ENCODE data around the gene ATXN7L3B.
A peak's percentile ranks its signal among the peaks of the same experiment; 100 is the strongest.
"Not testable (repeated sequence)": the region's sequence is repeated elsewhere in the genome, so short reads cannot be mapped to it uniquely, and the experiment has no call there.

The ATXN7L3B gene

GRCh38 chr12:74537707-74538385 is at the start of gene ATXN7L3B:
Gene ATXN7L3B (plus strand): TSS chr12:74537835. CDS start chr12:74538113, 278 bp downstream.
- peak within 1 kb of the TSS; percentile 94 for H3K4me3 Mint-ChIP-seq
- peaks cover 38% of the 10 kb centered on the region for H3K36me3 Mint-ChIP-seq (ENCODE audit: low read depth)
- no peaks in the 10 kb centered on the region for H3K27me3 Mint-ChIP-seq (ENCODE audit: low read depth)
- H3K9me3 Mint-ChIP-seq: no peaks in the 10 kb centered on the region
- H3K27ac Mint-ChIP-seq: peak within 1 kb of the TSS; percentile 95
- H3K4me1 Mint-ChIP-seq (ENCODE audit: low read depth): peaks cover 41% of the 10 kb centered on the region

- H3K27ac Mint-ChIP-seq: no peak overlapping the region
- H3K4me1 Mint-ChIP-seq (ENCODE audit: low read depth): peaks cover 5% of the 10 kb centered on the region
- H3K36me3 Mint-ChIP-seq (ENCODE audit: low read depth): no peaks in the 10 kb centered on the region
- no peak overlapping the region for H3K4me3 Mint-ChIP-seq
- no peaks in the 10 kb centered on the region for H3K9me3 Mint-ChIP-seq
- H3K27me3 Mint-ChIP-seq (ENCODE audit: low read depth): no peaks in the 10 kb centered on the region
Measured at GRCh38 chr12:74488134-74488533, 49.5 kb upstream of the ATXN7L3B start.

- Mint-ChIP-seq H3K4me1 (ENCODE audit: low read depth) (peaks cover 5% of the 10 kb centered on the region), H3K27ac (no peak overlapping the region), H3K27me3 (ENCODE audit: low read depth) (no peaks in the 10 kb centered on the region), H3K36me3 (ENCODE audit: low read depth) (no peaks in the 10 kb centered on the region), H3K9me3 (no peaks in the 10 kb centered on the region), H3K4me3 (no peak overlapping the region)
Measured at GRCh38 chr12:74489543-74489942, 48.1 kb upstream of the ATXN7L3B start.

GRCh38 chr12:74490390-74491064 is 47.1 kb upstream of the ATXN7L3B start:
- Mint-ChIP-seq H3K27me3 (ENCODE audit: low read depth) (no peaks in the 10 kb centered on the region), H3K9me3 (no peaks in the 10 kb centered on the region), H3K4me3 (peak overlapping the region; percentile 58), H3K4me1 (ENCODE audit: low read depth) (peaks cover 5% of the 10 kb centered on the region), H3K27ac (no peak overlapping the region), H3K36me3 (ENCODE audit: low read depth) (no peaks in the 10 kb centered on the region)

- Mint-ChIP-seq H3K4me3 (no peak overlapping the region), H3K27ac (no peak overlapping the region), H3K9me3 (no peaks in the 10 kb centered on the region), H3K4me1 (ENCODE audit: low read depth) (peaks cover 5% of the 10 kb centered on the region), H3K36me3 (ENCODE audit: low read depth) (no peaks in the 10 kb centered on the region), H3K27me3 (ENCODE audit: low read depth) (no peaks in the 10 kb centered on the region)
Measured at GRCh38 chr12:74491374-74491773, 46.3 kb upstream of the ATXN7L3B start.

GRCh38 chr12:74499192-74499591 is 38.4 kb upstream of the ATXN7L3B start:
- Mint-ChIP-seq H3K4me1 (ENCODE audit: low read depth) (no peaks in the 10 kb centered on the region), H3K27me3 (ENCODE audit: low read depth) (no peaks in the 10 kb centered on the region), H3K9me3 (peaks cover 3% of the 10 kb centered on the region), H3K36me3 (ENCODE audit: low read depth) (no peaks in the 10 kb centered on the region), H3K4me3 (no peak overlapping the region), H3K27ac (no peak overlapping the region)

GRCh38 chr12:74508873-74509657 is 28.6 kb upstream of the ATXN7L3B start:
- H3K4me3 Mint-ChIP-seq; H3K27ac Mint-ChIP-seq; H3K4me1 Mint-ChIP-seq (ENCODE audit: low read depth); H3K9me3 Mint-ChIP-seq; H3K27me3 Mint-ChIP-seq (ENCODE audit: low read depth); H3K36me3 Mint-ChIP-seq (ENCODE audit: low read depth): not testable (repeated sequence)

- no peak overlapping the region for H3K4me3 Mint-ChIP-seq
- H3K27ac Mint-ChIP-seq: no peak overlapping the region
- no peaks in the 10 kb centered on the region for H3K4me1 Mint-ChIP-seq (ENCODE audit: low read depth)
- H3K9me3 Mint-ChIP-seq: peaks cover 3% of the 10 kb centered on the region
- H3K27me3 Mint-ChIP-seq (ENCODE audit: low read depth): no peaks in the 10 kb centered on the region
- H3K36me3 Mint-ChIP-seq (ENCODE audit: low read depth): no peaks in the 10 kb centered on the region
Measured at GRCh38 chr12:74509886-74510285, 27.7 kb upstream of the ATXN7L3B start.

- no peaks in the 10 kb centered on the region for H3K36me3 Mint-ChIP-seq (ENCODE audit: low read depth)
- no peaks in the 10 kb centered on the region for H3K4me1 Mint-ChIP-seq (ENCODE audit: low read depth)
- H3K27me3 Mint-ChIP-seq (ENCODE audit: low read depth): no peaks in the 10 kb centered on the region
- H3K27ac Mint-ChIP-seq: no peak overlapping the region
- H3K4me3 Mint-ChIP-seq: no peak overlapping the region
- peaks cover 3% of the 10 kb centered on the region for H3K9me3 Mint-ChIP-seq
Measured at GRCh38 chr12:74514098-74514872, 23.4 kb upstream of the ATXN7L3B start.

GRCh38 chr12:74515849-74516248 is 21.8 kb upstream of the ATXN7L3B start:
- no peak overlapping the region for H3K27ac Mint-ChIP-seq
- no peaks in the 10 kb centered on the region for H3K9me3 Mint-ChIP-seq
- no peaks in the 10 kb centered on the region for H3K27me3 Mint-ChIP-seq (ENCODE audit: low read depth)
- H3K36me3 Mint-ChIP-seq (ENCODE audit: low read depth): no peaks in the 10 kb centered on the region
- no peaks in the 10 kb centered on the region for H3K4me1 Mint-ChIP-seq (ENCODE audit: low read depth)
- no peak overlapping the region for H3K4me3 Mint-ChIP-seq

GRCh38 chr12:74526535-74526934 is 11.1 kb upstream of the ATXN7L3B start:
- no peaks in the 10 kb centered on the region for H3K9me3 Mint-ChIP-seq
- no peak overlapping the region for H3K4me3 Mint-ChIP-seq
- H3K36me3 Mint-ChIP-seq (ENCODE audit: low read depth): no peaks in the 10 kb centered on the region
- no peak overlapping the region for H3K27ac Mint-ChIP-seq
- no peaks in the 10 kb centered on the region for H3K4me1 Mint-ChIP-seq (ENCODE audit: low read depth)
- H3K27me3 Mint-ChIP-seq (ENCODE audit: low read depth): peaks cover 3% of the 10 kb centered on the region

- Mint-ChIP-seq H3K4me3 (no peak overlapping the region), H3K27ac (no peak overlapping the region), H3K36me3 (ENCODE audit: low read depth) (no peaks in the 10 kb centered on the region), H3K4me1 (ENCODE audit: low read depth) (no peaks in the 10 kb centered on the region), H3K27me3 (ENCODE audit: low read depth) (peaks cover 3% of the 10 kb centered on the region), H3K9me3 (no peaks in the 10 kb centered on the region)
Measured at GRCh38 chr12:74527491-74527890, 10.1 kb upstream of the ATXN7L3B start.

- no peaks in the 10 kb centered on the region for H3K9me3 Mint-ChIP-seq
- no peaks in the 10 kb centered on the region for H3K36me3 Mint-ChIP-seq (ENCODE audit: low read depth)
- peaks cover 3% of the 10 kb centered on the region for H3K27me3 Mint-ChIP-seq (ENCODE audit: low read depth)
- H3K4me3 Mint-ChIP-seq: no peak overlapping the region
- peaks cover 2% of the 10 kb centered on the region for H3K4me1 Mint-ChIP-seq (ENCODE audit: low read depth)
- H3K27ac Mint-ChIP-seq: no peak overlapping the region
Measured at GRCh38 chr12:74530676-74531075, 7.0 kb upstream of the ATXN7L3B start.

GRCh38 chr12:74535536-74535935 is 2.1 kb upstream of the ATXN7L3B start:
- no peak overlapping the region for H3K4me3 Mint-ChIP-seq
- H3K36me3 Mint-ChIP-seq (ENCODE audit: low read depth): peaks cover 26% of the 10 kb centered on the region
- no peak overlapping the region for H3K27ac Mint-ChIP-seq
- H3K4me1 Mint-ChIP-seq (ENCODE audit: low read depth): peaks cover 29% of the 10 kb centered on the region
- H3K27me3 Mint-ChIP-seq (ENCODE audit: low read depth): no peaks in the 10 kb centered on the region
- H3K9me3 Mint-ChIP-seq: no peaks in the 10 kb centered on the region
